Activated naive CD4-positive, alpha-beta T cell treated with anti-CD3 and anti-CD28 coated beads for 36 hours (primary cell): ENCODE data around the gene NUP107. TPM values are rescaled to one million over a fixed set of nuclear protein-coding genes. Genes with fewer than 3 reads are reported as not detected.

ENCODE experiments used
- CTCF ChIA-PET: fragments of 350-600 bp; sonication (Branson Sonifier 250); formaldehyde crosslinking; loops from one replicate; lab custom pipeline; 2021; ENCODE audit warnings: antibody characterized with exemption; lab: Charles Lee
- DNase-seq: peaks from one replicate; pipeline ENCODE4 v3.0.0-alpha.2; 2020
- H3K27ac Mint-ChIP-seq: one replicate; pipeline ENCODE4 v1.8.0; 2021; ENCODE audit warnings: mild to moderate bottlenecking, mixed read lengths
- H3K27me3 Mint-ChIP-seq: one replicate; pipeline ENCODE4 v1.8.0; 2021; ENCODE audit warnings: low read depth, mixed read lengths
- H3K36me3 Mint-ChIP-seq: one replicate; pipeline ENCODE4 v1.8.0; 2021; ENCODE audit warnings: low read depth, mixed read lengths
- H3K4me1 Mint-ChIP-seq: one replicate; pipeline ENCODE4 v1.8.0; 2021; ENCODE audit warnings: low read depth, mixed read lengths
- H3K4me3 Mint-ChIP-seq: one replicate; pipeline ENCODE4 v1.8.0; 2021; ENCODE audit warnings: mild to moderate bottlenecking, moderate library complexity, mixed read lengths
- H3K9me3 Mint-ChIP-seq: one replicate; pipeline ENCODE4 v1.8.0; 2021; ENCODE audit warnings: mixed read lengths
- intact Hi-C: fragments of 100-400 bp; cut with micrococcal nuclease; formaldehyde crosslinking; loops from one replicate; pipeline ENCODE4 v1.15.1; 2023
- total RNA-seq, 2 experiments: library from RNA; stranded (reverse); gene quantifications; one replicate each; pipeline ENCODE4 v1.2.3, GENCODE V29; 2021

Gene NUP107
- total RNA-seq, 2 experiments from 2014 or later = 126 to 135 TPM

DNA sequence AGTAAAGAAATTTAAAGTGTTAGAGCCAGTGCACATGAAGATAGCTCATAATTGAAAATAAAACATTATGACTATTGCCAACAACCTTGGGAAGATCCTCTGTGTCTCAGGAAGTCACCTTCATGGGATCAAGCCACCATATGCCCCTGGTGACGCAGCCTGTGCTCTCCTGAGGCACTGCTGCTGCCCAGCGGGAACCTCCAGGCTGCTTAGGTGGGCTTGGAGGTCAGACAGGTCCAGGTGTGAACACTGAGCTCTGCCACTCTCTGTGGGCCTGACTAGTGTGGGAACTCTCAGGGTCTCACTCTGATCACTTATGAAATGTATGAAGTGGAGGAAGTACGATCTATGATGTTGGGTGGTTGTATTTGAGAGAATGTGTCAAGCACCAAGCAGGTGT, 75.9 kb downstream of the NUP107 start:
- DNase-seq = no peak
- Mint-ChIP-seq H3K4me3 (no peak overlapping the region), H3K9me3 (no peaks in the 10 kb centered on the region), H3K4me1 (no peaks in the 10 kb centered on the region), H3K36me3 (peaks cover 8% of the 10 kb centered on the region), H3K27ac (no peak overlapping the region), H3K27me3 (no peaks in the 10 kb centered on the region)
- intact Hi-C loops = no loop called here
- CTCF ChIA-PET = no interaction called here

DNA sequence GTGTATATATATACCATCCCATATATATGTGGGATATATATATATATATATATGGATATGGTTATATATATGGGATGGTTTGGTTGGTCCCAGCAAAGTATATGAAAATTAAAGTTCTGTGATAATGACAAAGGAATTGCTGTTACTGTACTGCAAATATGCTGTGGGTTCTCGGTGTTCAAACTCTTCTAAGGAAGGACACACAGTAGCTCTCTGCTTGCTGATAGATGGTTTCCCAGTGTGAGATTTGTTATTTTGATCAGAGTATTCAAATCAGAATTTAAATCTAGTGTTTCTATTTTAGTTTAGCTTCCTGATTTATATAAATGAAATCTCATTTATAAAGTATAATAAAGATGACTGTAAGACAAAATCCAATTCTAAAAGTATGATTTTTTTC, 78.9 kb downstream of the NUP107 start:
- DNase-seq = no peak
- Mint-ChIP-seq H3K36me3 (peaks cover 4% of the 10 kb centered on the region), H3K27me3 (no peaks in the 10 kb centered on the region), H3K27ac (no peak overlapping the region), H3K9me3 (no peaks in the 10 kb centered on the region), H3K4me1 (no peaks in the 10 kb centered on the region), H3K4me3 (no peak overlapping the region)
- CTCF ChIA-PET = no interaction called here
- intact Hi-C loops = no loop called here

DNA sequence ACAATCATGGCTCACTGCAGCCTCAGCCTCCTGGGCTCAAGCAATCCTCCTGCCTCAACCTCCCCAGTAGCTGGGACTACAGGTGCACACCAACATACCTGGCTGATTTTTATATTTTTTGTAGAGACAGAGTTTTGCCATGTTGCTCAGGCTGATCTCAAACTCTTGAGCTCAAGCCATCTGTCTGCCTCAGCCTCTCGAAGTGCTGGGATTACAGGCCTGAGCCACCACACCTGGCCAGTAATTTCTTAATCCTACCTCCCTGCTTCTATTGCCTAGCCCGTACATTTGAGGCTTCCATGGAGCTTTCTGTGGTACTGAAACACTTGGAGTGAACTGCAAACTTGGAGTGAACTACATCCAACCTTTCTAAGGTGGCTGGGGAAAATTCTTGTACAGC, 79.9 kb downstream of the NUP107 start:
- H3K9me3 Mint-ChIP-seq = no peaks in the 10 kb centered on the region
- no peak overlapping the region for H3K27ac Mint-ChIP-seq
- CTCF ChIA-PET = interaction anchor here (0.7 kb wide), 1 partner anchor 10 kb away, joined by 3 read pairs; no protein-coding TSS in a partner anchor
- no peak overlapping the region for H3K4me3 Mint-ChIP-seq
- no peaks in the 10 kb centered on the region for H3K27me3 Mint-ChIP-seq
- H3K4me1 Mint-ChIP-seq = no peaks in the 10 kb centered on the region
- intact Hi-C loops = no loop called here
- DNase-seq = no peak
- H3K36me3 Mint-ChIP-seq = peaks cover 4% of the 10 kb centered on the region

DNA sequence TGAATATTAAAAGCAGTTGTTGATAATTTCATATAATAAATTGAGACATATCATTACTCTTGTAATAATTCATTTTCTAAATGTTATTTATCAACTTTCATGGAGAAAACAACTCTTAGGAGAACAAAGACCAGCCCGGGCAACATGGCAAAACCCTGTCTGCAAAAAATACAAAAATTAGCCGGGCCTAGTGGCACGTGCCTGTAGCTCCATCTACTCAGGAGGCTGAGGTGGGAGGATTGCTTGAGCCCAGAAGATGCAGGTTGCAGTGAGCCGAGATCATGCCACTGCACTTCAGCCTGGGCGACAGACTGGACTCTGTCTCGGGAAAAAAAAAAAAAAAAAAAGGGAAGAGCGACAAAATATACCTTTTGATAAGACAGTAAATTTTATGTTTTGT, 80.4 kb downstream of the NUP107 start:
- no peak for DNase-seq
- no peak overlapping the region for H3K27ac Mint-ChIP-seq
- no peaks in the 10 kb centered on the region for H3K4me1 Mint-ChIP-seq
- H3K27me3 Mint-ChIP-seq = no peaks in the 10 kb centered on the region
- H3K36me3 Mint-ChIP-seq = peaks cover 4% of the 10 kb centered on the region
- no peak overlapping the region for H3K4me3 Mint-ChIP-seq
- H3K9me3 Mint-ChIP-seq = no peaks in the 10 kb centered on the region
- intact Hi-C loops = no loop called here
- CTCF ChIA-PET = no interaction called here

DNA sequence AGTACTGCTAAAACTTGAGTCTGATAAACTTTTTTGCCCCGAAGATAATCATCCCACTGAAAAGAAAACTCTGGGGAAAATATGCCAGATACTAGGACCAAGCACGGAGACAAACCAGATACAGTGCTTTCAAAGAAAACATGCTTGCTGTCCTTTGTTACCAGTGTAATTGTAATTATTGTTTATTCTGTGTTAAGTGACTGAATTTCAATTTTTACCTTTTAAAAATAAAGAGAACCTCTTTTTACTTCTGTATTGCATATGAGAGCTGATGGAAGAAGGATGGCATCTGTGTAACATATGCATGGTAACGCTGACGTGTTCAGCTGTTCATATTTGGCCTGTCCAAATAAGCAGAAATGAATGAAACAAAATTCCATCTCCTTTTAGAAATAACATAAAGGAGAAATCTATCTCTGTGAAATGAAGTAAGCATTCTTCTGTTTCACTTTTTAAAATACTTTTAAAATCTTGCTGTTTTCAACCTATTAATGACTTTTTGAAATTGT, 81.7 kb downstream of the NUP107 start:
- H3K27ac Mint-ChIP-seq = no peak overlapping the region
- H3K36me3 Mint-ChIP-seq = peaks cover 4% of the 10 kb centered on the region
- peaks cover 11% of the 10 kb centered on the region for H3K4me1 Mint-ChIP-seq
- no peak overlapping the region for H3K4me3 Mint-ChIP-seq
- no peaks in the 10 kb centered on the region for H3K27me3 Mint-ChIP-seq
- H3K9me3 Mint-ChIP-seq = no peaks in the 10 kb centered on the region
- DNase-seq = no peak
- CTCF ChIA-PET = no interaction called here
- intact Hi-C loops = no loop called here

DNA sequence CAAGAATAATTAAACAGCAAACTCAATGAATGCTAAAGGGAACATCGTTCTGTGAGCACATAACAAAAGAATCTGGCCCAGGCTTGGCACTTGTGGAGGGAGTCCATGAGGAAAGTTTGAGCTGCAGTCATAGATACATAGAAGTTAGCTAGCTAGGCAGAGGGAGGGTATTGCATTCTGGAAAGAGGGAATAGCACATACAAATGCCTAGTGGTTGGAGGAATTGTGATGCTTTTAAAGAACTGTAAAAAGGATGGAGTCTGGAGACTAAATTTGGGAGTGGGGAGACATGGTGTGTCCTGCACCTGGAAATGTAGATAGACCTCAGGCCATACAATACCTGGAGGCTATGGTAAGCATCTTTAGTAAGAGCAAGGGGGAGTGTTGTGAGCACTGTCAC, 83.2 kb downstream of the NUP107 start:
- CTCF ChIA-PET = interaction anchor here (0.6 kb wide), 1 partner anchor 34 kb away, joined by 3 read pairs; no protein-coding TSS in a partner anchor
- peaks cover 17% of the 10 kb centered on the region for H3K4me1 Mint-ChIP-seq
- peaks cover 2% of the 10 kb centered on the region for H3K36me3 Mint-ChIP-seq
- no peaks in the 10 kb centered on the region for H3K27me3 Mint-ChIP-seq
- no peak for DNase-seq
- no peaks in the 10 kb centered on the region for H3K9me3 Mint-ChIP-seq
- no peak overlapping the region for H3K4me3 Mint-ChIP-seq
- no peak overlapping the region for H3K27ac Mint-ChIP-seq
- intact Hi-C loops = no loop called here

- Mint-ChIP-seq H3K27me3 (no peaks in the 10 kb centered on the region), H3K27ac (no peak overlapping the region), H3K4me3 (no peak overlapping the region), H3K9me3 (no peaks in the 10 kb centered on the region), H3K4me1 (peaks cover 17% of the 10 kb centered on the region), H3K36me3 (peaks cover 2% of the 10 kb centered on the region)
- no peak for DNase-seq
- intact Hi-C loops = no loop called here
- CTCF ChIA-PET = no interaction called here
Observed at GRCh38 chr12:68771223-68771925, 84.6 kb downstream of the NUP107 start.

DNA sequence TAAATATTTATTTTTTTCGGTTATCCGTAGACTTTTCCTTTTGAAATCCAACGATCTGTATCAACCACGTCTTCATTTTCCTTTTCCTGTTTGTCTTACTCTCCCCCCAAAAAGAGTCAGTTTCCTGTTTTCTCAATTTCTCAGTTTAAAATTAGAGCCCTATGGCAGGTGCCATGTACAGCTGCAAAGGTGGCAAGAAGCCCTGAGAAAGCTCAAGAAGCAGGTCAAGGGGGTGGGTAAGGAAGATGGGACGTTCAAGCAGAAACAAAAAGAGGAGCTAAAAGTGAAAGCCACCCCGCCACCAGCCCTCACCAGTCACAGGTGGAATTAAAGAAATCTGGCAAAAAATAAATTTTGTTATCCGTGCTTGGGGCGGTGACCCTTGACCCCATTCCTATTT, 85.9 kb downstream of the NUP107 start:
- Mint-ChIP-seq H3K27ac (peak overlapping the region; percentile 19), H3K36me3 (no peaks in the 10 kb centered on the region), H3K4me3 (peak overlapping the region; percentile 56), H3K27me3 (no peaks in the 10 kb centered on the region), H3K4me1 (peaks cover 17% of the 10 kb centered on the region), H3K9me3 (no peaks in the 10 kb centered on the region)
- no peak for DNase-seq
- CTCF ChIA-PET = interaction anchor here (0.6 to 0.7 kb wide), 2 partner anchors 413 to 910 kb away, joined by 3 to 4 read pairs; no protein-coding TSS in a partner anchor
- intact Hi-C loops = no loop called here

DNA sequence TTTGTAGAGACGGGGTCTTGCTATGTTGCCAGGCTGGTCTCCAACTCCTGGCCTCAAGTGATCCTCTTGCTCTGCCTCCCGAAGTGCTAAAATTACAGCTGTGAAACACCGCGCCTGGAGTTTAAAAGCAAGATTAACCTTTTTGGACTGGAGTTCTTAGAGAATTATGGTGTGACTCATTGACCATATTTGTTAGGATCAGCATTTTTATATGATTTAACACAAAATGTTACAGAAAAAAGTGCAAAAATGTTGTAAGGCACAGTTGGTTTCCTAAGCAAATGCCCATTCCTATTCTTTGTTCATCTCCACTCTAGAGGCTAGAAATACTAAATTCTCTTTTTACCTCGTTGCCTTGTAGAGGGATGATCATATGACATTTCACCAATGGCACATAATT, 86.8 kb downstream of the NUP107 start:
- no peaks in the 10 kb centered on the region for H3K9me3 Mint-ChIP-seq
- CTCF ChIA-PET = no interaction called here
- intact Hi-C loops = no loop called here
- H3K27ac Mint-ChIP-seq = no peak overlapping the region
- no peak overlapping the region for H3K4me3 Mint-ChIP-seq
- H3K4me1 Mint-ChIP-seq = peaks cover 17% of the 10 kb centered on the region
- H3K36me3 Mint-ChIP-seq = no peaks in the 10 kb centered on the region
- no peaks in the 10 kb centered on the region for H3K27me3 Mint-ChIP-seq
- DNase-seq = no peak

- no peak for DNase-seq
- peaks cover 17% of the 10 kb centered on the region for H3K4me1 Mint-ChIP-seq
- H3K27me3 Mint-ChIP-seq = no peaks in the 10 kb centered on the region
- H3K27ac Mint-ChIP-seq = no peak overlapping the region
- CTCF ChIA-PET = no interaction called here
- no peaks in the 10 kb centered on the region for H3K36me3 Mint-ChIP-seq
- intact Hi-C loops = no loop called here
- no peak overlapping the region for H3K4me3 Mint-ChIP-seq
- no peaks in the 10 kb centered on the region for H3K9me3 Mint-ChIP-seq
Observed at GRCh38 chr12:68775121-68775630, 88.4 kb downstream of the NUP107 start.

GRCh38 chr12:68776976-68777610, 90.3 kb downstream of the NUP107 start:
- Mint-ChIP-seq H3K36me3 (no peaks in the 10 kb centered on the region), H3K9me3 (no peaks in the 10 kb centered on the region), H3K27me3 (no peaks in the 10 kb centered on the region), H3K27ac (no peak overlapping the region), H3K4me1 (peaks cover 17% of the 10 kb centered on the region), H3K4me3 (no peak overlapping the region)
- CTCF ChIA-PET = interaction anchor here (1.0 kb wide), 1 partner anchor 31 kb away, joined by 3 read pairs; the partner anchor contains the start of gene MDM2
- DNase-seq = no peak
- intact Hi-C loops = no loop called here

DNA sequence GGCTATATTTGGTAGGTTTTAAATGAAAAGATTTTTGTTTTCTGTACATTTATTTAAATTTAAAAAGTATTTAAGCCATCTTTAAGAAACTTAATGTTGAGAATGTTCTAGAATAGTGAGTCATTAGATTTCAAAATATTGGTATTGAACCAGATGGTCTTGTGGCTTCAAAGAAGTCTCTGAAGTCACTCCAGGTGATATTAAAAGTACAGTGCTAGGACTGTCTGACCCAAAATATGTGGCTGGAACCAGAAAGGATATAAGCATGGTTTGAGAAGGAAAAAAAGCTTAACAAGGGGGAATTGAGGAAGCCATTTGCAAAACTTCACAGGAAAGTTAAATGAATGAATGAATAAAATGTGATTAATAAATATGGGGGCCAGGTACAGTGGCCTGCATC, 92.5 kb downstream of the NUP107 start:
- Mint-ChIP-seq H3K4me3 (no peak overlapping the region), H3K4me1 (no peaks in the 10 kb centered on the region), H3K36me3 (no peaks in the 10 kb centered on the region), H3K27ac (no peak overlapping the region), H3K9me3 (no peaks in the 10 kb centered on the region), H3K27me3 (no peaks in the 10 kb centered on the region)
- no peak for DNase-seq
- CTCF ChIA-PET = no interaction called here
- intact Hi-C loops = no loop called here

DNA sequence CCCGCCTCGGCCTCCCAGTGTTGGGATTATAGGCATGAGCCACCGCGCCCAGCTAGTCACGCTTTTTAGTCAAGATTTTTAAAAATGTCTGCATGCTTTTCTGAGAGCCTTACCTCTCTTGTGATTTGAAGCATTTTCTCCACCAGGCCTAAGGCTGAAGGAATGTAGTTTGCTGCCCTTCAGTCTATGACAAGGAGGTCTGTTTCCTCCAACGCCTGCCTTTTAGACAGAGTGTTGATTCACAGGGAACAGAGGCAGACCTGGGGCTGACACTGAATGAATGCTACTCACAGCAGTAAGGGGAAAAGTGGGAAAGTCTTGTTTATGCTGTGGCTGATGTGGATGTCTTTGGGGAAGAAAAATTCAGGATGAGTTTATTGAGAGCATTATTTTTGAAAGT, 94.0 kb downstream of the NUP107 start:
- CTCF ChIA-PET = no interaction called here
- no peaks in the 10 kb centered on the region for H3K4me1 Mint-ChIP-seq
- DNase-seq = no peak
- H3K27me3 Mint-ChIP-seq = no peaks in the 10 kb centered on the region
- no peak overlapping the region for H3K27ac Mint-ChIP-seq
- no peak overlapping the region for H3K4me3 Mint-ChIP-seq
- no peaks in the 10 kb centered on the region for H3K9me3 Mint-ChIP-seq
- no peaks in the 10 kb centered on the region for H3K36me3 Mint-ChIP-seq
- intact Hi-C loops = no loop called here
